Activated CD4-positive, alpha-beta T cell treated with anti-CD3 and anti-CD28 coated beads, Interleukin-2, amount 50 U/mL, for 4 hours (primary cell): ENCODE measurements around the gene SMC1B.
"Not testable (repeated sequence)": the region's sequence is repeated elsewhere in the genome, so short reads cannot be mapped to it uniquely, and the experiment has no call there.

Experiments used
- DNase-seq, 2 experiments: peaks; one replicate each; pipeline ENCODE4 v3.0.0-alpha.2; 2020

The SMC1B gene

DNA sequence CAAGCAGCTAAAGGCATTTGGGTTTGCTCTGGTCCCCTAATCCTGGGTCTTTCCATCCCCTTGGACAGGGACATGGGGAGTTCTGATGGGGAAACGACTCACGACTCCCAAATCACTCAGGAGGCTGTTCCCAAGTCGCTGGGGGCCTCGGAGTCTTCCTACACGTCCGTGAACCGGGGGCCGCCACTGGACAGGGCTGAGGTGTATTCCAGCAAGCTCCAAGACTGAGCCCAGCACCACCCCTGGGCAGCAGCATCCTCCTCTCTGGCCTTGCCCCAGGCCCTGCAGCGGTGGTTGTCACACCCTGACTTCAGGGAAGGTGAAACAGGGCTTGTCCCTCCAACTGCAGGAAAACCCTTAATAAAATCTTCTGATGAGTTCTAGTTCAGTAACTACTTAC lies 117.9 kb downstream of the SMC1B start:
- DNase-seq = no peak

DNA sequence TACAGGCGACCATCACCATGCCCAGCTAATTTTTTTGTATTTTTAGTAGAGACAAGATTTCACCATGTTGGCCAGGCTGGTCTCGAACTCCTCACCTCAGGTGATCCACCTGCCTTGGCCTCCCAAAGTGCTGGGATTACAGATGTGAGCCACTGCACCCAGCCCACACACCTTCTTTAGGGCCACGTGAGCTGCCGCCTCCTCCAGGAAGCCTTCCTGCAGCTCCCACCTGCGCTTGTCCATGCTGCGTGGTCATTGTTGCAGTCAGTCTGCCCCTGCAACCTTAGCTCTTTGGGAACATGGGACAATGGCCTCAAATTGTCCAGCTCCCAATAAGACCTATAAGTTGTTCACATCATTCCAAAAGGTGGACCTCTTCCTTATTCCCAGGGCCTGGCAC lies 118.4 kb downstream of the SMC1B start:
- DNase-seq = not testable (repeated sequence)
